GM19455 (cell line): ENCODE data around the gene TSEN2.
"Not testable (repeated sequence)": the region's sequence is repeated elsewhere in the genome, so short reads cannot be mapped to it uniquely, and the experiment has no call there.

Experiments used
- ATAC-seq: cut with Tn5 transposase; IDR thresholded peaks from one replicate; pipeline ENCODE4 v1.9.1; 2021; ENCODE audit not compliant: unreplicated experiment

TSEN2 gene

DNA sequence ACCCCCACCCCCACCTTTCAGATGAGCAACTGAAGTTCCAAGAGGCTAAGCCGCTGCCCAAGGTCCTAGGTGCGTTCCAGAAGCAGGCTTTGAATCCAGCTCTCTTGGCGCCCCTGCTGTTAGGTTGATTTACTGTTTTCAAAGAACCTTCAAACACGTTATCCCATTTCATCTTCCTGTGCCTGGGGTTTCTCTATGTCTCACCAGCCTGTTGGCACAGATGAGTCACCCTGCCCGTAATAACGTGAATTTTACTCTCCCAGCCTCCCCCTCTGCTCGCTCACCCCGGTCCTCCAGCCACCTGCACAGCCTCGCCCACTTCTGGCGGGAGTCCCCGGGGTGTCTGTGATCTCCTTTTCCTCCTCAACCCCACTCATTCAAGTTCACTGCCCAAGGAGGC, 13.0 kb upstream of the TSEN2 start:
- ATAC-seq: no peak

DNA sequence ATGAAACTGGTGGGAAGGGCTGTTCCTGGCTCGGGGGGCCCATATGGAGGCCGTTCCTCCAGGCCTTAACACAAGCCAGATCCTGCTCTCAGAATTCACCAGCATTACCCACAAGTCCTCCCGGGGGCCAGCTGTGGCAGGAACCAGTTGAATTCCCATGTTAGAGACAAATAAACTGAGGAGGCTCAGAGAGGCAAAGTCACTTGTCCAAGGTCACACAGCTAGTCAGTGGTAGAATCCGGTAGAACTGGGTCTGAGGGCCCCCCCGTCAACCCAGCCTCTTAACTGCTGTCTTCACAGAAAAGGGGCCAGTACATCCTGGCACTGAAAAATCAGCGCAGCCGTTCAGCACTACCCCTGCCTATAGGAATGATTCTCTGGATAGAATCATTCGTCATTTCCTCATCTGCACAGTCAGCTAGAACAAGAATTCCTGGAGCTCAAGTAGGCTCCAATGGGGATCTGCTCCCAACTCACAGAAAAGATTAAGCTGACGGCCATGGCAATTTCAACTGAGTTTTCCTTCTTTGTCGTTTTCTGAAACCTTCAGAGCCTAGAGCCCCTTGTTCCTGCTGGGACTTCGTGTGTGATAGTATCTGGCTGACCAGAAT, 12.2 kb upstream of the TSEN2 start:
- no peak for ATAC-seq

DNA sequence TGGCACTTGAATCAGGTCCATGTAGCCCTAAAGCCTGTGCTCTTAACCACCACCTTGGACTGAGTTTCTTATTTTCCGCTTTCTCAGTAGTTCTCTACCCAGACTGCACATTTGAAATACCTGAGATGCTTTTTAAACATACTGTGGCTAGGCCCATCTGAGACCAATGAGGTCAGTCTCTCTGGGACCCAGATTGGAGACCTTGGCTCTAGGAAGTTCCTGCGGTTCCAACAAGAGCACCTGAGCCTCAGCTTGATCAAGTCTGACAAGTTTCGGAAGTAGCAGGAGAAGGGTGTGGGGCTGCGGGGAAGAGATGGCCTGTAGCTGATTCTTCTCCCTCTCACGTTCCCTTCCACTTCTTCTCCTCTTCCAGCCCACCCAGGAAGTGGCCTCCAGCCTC, 11.5 kb upstream of the TSEN2 start:
- no peak for ATAC-seq

GRCh38 chr3:12473511-12473910, 10.8 kb upstream of the TSEN2 start:
- ATAC-seq: no peak

DNA sequence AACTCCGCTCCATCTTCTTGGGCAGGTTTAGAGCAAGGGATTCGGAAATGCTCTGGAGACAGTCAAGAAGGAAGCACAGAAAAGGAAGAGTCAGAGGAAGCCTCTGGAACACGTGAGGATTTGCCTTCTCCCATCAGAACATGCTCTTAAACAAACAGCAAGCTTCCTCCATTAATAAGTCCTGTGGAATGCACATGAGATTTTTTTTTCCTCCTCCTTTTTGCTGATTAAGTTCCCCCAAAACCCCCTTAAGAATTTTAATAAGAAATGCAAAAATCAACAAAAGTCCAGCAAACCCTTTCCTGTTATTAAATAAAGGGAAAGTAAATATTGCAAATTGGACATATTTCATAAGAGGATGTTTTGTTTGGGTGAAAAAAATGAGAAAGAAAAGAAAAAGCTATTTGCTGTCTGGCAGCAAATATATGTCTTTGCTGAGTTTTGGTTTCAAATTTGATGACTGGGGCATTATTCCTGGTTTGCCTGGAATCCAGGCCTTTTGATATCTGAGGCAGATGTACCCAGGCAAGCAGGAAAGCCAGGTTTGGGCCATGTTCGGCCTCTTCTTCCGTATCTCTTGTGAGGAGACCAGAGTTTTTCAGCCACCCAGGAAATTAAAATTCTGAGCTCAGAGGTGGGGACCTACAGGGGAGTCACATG, 7.9 kb upstream of the TSEN2 start:
- ATAC-seq: no peak

DNA sequence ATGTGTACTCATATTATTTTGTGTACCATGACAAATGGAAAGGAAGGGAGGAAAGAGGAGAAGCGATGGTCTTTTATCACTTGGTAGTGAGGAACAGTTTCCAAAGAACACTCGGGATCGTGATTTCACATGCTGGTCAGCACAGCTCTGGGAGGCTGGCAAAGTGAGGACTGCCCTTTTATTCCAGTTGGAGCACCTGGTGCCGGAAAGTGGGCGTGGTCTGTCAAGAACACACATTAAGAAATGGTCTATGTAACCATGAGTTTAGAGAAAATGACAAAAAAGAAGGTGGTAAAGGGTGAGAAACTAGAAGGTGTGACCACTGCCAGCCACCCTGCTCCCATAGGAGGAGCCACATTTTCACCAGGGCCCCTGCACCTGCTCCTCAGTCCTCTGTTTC, 7.0 kb upstream of the TSEN2 start:
- ATAC-seq: no peak

DNA sequence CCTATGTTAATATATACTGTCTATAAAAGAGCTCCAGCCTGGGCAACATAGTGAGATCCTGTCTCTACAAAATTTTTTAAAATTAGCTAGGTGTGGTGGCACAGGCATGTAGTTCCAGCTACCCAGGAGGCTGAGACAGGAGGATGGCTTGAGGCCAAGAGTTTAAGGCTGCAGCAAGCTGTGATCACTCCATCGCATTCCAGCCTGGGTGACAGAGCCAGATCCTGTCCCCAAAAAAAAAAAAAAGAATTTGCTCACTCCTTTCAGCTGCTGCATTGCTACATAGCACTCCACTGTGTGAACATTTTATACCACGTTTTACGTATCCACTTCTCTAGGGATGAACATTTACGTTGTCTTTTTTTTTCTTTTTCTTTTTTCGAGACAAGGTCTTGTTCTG, 6.0 kb upstream of the TSEN2 start:
- ATAC-seq: no peak

DNA sequence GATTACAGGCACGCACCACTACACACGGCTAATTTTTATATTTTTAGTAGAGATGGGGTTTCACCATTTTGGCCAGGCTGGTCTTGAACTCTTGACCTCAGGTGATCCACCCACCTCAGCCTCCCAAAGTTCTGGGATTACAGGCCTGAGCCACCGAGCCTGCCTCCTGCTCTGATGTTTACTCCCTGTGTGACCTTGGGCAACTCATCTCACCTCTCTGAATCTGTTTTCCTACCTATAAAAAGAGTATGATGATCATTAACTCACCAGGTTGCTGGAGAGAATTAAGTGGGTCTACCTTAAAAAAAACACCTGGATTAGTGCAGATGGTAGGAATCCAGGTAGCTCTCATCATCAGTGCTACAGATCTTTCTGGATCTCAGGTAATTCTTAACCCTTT, 5.1 kb upstream of the TSEN2 start:
- not testable (repeated sequence) for ATAC-seq

DNA sequence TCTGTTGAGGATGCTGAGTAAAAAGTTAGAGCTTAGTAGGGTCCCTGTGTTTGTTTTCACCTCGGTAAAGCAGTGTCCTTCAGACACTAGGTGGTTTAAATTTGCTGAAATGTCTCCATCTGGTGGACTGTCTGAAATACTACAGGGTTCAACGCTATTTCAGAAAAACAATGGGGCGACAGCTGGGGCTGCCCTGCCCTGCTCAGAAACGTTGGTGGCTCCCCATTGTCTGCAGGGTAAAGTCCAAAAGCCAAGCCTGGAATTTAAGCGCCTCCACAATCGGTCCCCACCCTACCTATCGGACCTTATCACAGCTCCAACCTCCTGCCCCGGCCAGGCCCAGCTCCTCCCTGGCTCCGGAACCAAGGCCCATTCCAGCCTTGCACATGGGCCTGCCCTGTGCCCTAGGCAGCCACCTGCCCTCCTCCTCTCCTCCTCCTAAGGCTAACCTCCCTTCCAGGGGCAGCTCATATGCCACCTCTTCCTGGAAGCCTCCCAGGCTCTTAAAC, 4.3 kb upstream of the TSEN2 start:
- no peak for ATAC-seq

DNA sequence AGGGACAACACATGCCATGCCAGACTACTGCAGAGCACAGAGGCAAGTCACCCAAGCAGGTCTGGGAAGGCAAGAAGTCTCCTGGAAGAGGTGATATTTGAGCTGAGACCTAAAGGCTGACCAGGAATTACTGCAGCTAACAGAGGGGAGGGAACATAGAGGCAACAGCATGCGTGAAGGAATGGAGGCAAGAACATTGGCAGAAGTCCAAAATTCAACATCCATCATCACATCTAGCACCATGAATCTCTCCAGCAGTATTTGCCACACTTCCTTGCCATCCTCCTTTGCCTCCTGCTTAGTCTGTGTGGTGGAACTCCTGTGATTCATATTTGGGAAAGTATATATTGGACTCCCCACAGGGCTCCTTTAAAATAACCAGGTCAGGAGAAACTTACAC, 870 bp upstream of the TSEN2 start:
- no peak for ATAC-seq

DNA sequence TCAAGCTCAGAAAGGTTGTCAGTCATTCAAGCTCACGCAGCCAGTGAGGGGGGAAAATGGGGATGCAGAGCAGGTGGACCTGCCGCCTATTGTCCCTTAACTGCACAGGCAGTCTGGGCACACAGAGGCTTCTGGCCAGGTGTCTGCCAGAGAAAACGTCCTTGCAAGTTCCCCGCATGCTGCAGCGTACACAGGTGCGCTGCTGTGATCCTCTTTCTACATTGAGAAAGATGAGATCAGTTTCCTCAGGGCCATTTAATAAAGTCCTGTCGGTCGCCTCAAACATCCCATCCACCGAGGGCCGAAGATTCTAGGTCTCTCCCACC, 445 bp upstream of the TSEN2 start:
- no peak for ATAC-seq

DNA sequence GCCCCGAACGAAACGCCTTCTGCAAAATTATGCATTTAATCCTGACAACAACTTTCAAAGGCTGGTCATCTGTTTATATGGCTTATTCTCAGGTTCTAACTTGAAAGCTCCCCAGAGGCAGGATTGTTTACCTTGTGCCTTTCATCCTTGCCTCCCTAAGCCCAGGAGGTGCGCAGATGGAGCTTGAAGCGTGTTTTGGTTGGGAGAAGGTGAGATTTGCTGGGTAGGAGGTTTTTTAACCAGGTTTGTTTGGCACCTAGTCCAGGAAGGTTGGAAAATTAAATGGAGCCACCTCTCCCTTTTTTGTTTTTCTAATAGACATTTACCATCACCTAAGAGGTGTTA, 675 bp downstream of the TSEN2 start:
- no peak for ATAC-seq

DNA sequence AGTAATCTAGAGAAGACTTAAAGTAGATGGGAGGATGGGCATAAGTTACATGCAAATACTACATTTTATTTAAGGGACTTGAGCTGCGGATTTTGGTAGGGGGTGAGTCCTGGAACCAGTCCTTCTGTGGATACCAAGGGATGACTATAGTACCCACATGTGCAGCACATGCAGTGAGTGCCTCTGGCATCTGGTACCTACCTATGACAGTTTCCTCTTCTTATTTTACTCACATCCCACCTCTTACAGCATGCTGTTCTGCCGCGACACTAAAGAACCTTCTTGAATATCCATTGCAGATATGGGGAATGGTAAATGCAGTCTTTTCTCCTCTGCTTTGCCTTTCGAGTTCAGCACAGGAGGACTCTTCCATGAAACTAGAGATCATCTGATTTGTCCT, 1.7 kb downstream of the TSEN2 start:
- no peak for ATAC-seq

- ATAC-seq: no peak
Measured at GRCh38 chr3:12486916-12487315, 2.6 kb downstream of the TSEN2 start.

DNA sequence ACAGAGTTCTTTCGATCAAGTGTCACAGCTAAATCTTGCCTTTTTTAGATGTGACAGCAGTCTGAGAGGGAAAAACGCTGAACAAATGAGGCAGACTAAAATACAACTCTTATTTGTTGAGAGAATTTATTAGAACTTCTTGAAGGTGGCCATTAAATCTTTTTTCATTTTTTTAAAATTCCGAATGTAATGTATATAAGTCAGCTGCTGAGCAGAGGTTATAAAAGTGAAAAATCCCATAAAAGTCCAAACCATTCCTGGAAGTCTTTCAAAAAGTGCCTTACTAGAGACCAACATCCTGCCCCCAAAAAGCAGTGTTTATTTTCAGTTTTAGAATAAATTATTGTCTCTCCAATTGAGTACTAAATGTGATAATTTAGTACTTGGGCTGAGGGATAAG, 3.1 kb downstream of the TSEN2 start:
- ATAC-seq: no peak

- no peak for ATAC-seq
Measured at GRCh38 chr3:12487786-12488185, 3.5 kb downstream of the TSEN2 start.

DNA sequence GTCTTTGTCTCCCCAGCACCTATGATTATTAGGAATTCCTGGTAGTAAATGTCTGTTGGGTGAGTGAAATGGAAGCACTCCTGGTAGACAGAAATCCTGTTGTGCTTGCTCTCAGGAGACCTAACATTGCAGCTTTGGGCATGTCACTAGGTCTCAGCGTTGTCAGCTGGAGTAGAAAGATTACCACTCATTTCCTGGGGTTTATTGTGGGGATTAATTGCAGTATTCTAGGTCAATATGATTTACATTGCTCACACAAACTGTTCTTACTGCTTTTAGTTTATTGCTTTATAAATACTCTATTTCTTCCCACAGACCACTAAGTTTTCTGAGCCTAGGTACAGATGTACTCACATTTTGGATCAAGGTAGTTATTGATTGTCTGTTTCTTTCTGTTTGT, 5.1 kb downstream of the TSEN2 start:
- no peak for ATAC-seq

GRCh38 chr3:12489832-12490231, 5.6 kb downstream of the TSEN2 start:
- ATAC-seq: no peak

GRCh38 chr3:12490547-12490946, 6.3 kb downstream of the TSEN2 start:
- no peak for ATAC-seq

DNA sequence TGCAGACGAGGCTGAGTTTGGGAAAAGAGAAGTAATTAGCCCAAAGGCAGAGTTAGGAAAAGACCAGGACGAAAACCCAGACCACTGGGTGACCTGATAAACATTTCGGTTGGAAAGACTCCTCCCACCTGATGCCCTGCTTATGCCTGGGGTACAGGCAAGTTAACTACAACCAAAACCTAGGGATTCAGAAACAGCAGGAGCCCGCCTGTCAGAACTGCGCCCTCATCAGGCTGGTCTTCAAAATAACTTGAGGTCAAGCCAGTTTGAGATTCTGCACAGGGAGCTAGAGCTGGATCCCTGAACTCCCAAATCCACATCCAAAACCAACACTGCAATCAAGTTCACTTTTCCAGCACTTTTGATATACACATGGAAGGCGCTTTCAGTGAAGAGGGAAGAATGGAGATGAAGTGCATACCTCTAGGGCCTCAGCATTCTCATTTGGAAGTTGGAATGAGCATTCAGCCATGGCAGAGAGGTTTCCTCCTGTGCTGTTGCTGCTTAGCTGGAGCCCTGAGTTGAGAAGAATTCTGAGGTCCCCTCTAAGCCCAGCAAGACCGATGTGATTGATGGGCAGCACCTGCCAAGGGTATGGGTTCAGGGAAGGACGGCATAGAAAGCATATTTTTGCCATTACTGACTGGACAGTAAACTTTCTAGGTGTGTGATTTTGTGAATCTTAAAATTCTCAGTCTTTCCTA, 11.6 kb downstream of the TSEN2 start:
- ATAC-seq: no peak

GRCh38 chr3:12496453-12496761, 12.1 kb downstream of the TSEN2 start:
- no peak for ATAC-seq

- ATAC-seq: no peak
Measured at GRCh38 chr3:12499474-12499873, 15.2 kb downstream of the TSEN2 start.
